NCI-H1417 (cell line): ENCODE results near the gene SHC4.
A peak's percentile ranks its signal among the peaks of the same experiment; 100 is the strongest.
"Not testable (repeated sequence)": the region's sequence is repeated elsewhere in the genome, so short reads cannot be mapped to it uniquely, and the experiment has no call there.

ENCODE experiments used
- DNase-seq, 3 experiments: peaks; one replicate each; lab custom pipeline; 2025; lab: John Stamatoyannopoulos, UW

The SHC4 gene

GRCh38 chr15:48924528-48925393, 39.0 kb downstream of the SHC4 start:
- DNase-seq, result no peak

- DNase-seq, result no peak
These were observed 41.7 kb downstream of the SHC4 start for GRCh38 chr15:48922046-48922445.

- no peak for DNase-seq
These were observed 47.0 kb downstream of the SHC4 start for GRCh38 chr15:48916721-48917120.

GRCh38 chr15:48915861-48916260, 47.9 kb downstream of the SHC4 start:
- DNase-seq, result no peak

GRCh38 chr15:48914717-48915116, 49.0 kb downstream of the SHC4 start:
- no peak for DNase-seq

- DNase-seq, result no peak
These were observed 50.6 kb downstream of the SHC4 start for GRCh38 chr15:48913141-48913540.

- DNase-seq, result not testable (repeated sequence)
These were observed 53.2 kb downstream of the SHC4 start for GRCh38 chr15:48910554-48910953.

- DNase-seq, result not testable (repeated sequence)
These were observed 54.4 kb downstream of the SHC4 start for GRCh38 chr15:48909313-48909712.

- no peak for DNase-seq
These were observed 57.9 kb downstream of the SHC4 start for GRCh38 chr15:48905847-48906246.

GRCh38 chr15:48905216-48905615, 58.5 kb downstream of the SHC4 start:
- no peak for DNase-seq

GRCh38 chr15:48904758-48905157, 59.0 kb downstream of the SHC4 start:
- no peak for DNase-seq

- DNase-seq, result no peak
These were observed 63.9 kb downstream of the SHC4 start for GRCh38 chr15:48899793-48900192.

GRCh38 chr15:48898446-48898845, 65.3 kb downstream of the SHC4 start:
- peak in 1 of 3 experiments; percentile 5 for DNase-seq

- DNase-seq, result no peak
These were observed 65.7 kb downstream of the SHC4 start for GRCh38 chr15:48898032-48898431.

- no peak for DNase-seq
These were observed 66.6 kb downstream of the SHC4 start for GRCh38 chr15:48896869-48897814.

- no peak for DNase-seq
These were observed 70.4 kb downstream of the SHC4 start for GRCh38 chr15:48893311-48893710.

- no peak for DNase-seq
These were observed 72.4 kb downstream of the SHC4 start for GRCh38 chr15:48891232-48891765.

GRCh38 chr15:48890375-48890972, 73.2 kb downstream of the SHC4 start:
- DNase-seq, result no peak

GRCh38 chr15:48889925-48890324, 73.8 kb downstream of the SHC4 start:
- DNase-seq, result no peak

- no peak for DNase-seq
These were observed 74.9 kb downstream of the SHC4 start for GRCh38 chr15:48888836-48889235.

GRCh38 chr15:48888191-48888590, 75.5 kb downstream of the SHC4 start:
- no peak for DNase-seq

GRCh38 chr15:48887144-48887543, 76.6 kb downstream of the SHC4 start:
- peak in 1 of 3 experiments; percentile 1 for DNase-seq
